ENCODE results near the gene CACFD1.
A peak's percentile ranks its signal among the peaks of the same experiment; 100 is the strongest.

CACFD1 gene

DNA sequence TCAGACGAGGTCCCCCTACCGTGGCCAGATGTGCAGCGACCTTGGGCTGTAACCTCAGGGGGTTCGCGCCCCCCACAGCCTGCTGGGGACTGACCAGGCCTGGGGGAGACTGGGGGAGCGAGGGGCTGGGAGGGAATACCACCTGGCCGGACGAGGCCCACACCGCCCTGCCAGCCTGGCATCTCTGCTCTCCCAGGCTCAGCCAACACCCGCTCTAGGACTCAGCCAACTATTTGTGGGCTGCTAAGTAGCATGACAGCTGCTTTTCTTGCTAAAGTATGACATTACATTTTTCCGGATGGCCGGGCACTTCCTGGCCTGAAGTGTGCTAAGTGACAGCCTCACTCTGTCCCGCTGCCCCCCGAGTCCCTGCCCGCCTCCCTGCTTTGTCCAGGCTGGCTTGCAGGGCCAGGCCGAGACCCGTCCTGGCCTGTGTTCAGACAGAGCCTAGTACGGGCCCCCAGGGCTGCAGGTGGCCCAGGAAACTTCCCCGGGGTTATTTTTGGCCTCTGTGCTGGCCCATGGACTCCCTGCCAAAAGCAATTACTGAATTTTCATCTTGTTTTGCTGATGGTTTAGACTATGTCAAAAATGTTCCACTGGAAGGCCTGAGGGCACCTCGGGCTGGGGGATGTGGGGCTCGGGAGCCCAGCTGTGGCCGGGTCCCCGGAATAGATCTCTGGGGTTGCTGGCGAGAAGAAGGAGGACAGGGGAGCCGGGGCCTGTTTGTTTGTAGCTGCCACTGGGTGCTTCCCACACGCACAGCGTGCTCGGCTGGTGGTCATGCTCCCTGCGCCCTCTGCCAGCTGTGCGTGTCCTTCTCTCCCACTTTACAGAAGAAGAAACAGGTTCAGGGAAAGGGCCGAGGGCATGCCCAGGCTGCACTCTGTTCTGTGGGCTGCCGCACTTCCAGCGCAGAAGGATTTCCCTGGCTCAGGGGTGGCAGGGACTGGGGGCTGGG is 32.6 kb downstream of the CACFD1 start:
- H3K23ac ChIP-seq (ENCODE audit: low read length): no peak overlapping the region
- H4K8ac ChIP-seq (ENCODE audit: low read depth, low read length): no peak overlapping the region
- no peak for DNase-seq
- H3K18ac ChIP-seq (ENCODE audit: low read length): no peak overlapping the region
- H3K27me3 ChIP-seq (ENCODE audit: insufficient read depth, low read length): no peaks in the 10 kb centered on the region
- no peak overlapping the region for H2AK5ac ChIP-seq (ENCODE audit: low read length)
- H2AFZ ChIP-seq (ENCODE audit: insufficient read depth, low read length, poor library complexity): no peak overlapping the region
- no peak overlapping the region for H2BK120ac ChIP-seq (ENCODE audit: insufficient read depth, low read length, poor library complexity)
- peak overlapping the region; percentile 15 for H4K91ac ChIP-seq (ENCODE audit: low read depth, low read length)
- H3K4me2 ChIP-seq (ENCODE audit: low read length): no peak overlapping the region
- no peaks in the 10 kb centered on the region for H3K79me2 ChIP-seq (ENCODE audit: control insufficient read depth, insufficient read depth, low read length, poor library complexity)
- no peak overlapping the region for H2BK5ac ChIP-seq (ENCODE audit: low read depth, low read length, poor library complexity)
- peak overlapping the region; percentile 19 for H2BK12ac ChIP-seq (ENCODE audit: low read length)
- no peak overlapping the region for H3K4me3 ChIP-seq (ENCODE audit: low read depth, low read length)
- peaks cover 9% of the 10 kb centered on the region for H3K9me3 ChIP-seq (ENCODE audit: insufficient read depth, low read depth, low read length)
- no peak overlapping the region for H4K12ac ChIP-seq (ENCODE audit: low read depth, low read length)
- H3K9ac ChIP-seq (ENCODE audit: low read length): no peak overlapping the region
- H3K27ac ChIP-seq (ENCODE audit: low read depth, low read length): no peak overlapping the region
- no peaks in the 10 kb centered on the region for H3K79me1 ChIP-seq (ENCODE audit: low read length)
- no CpG with 5 or more reads among the region's 33 CpGs for whole genome bisulfite sequencing (ENCODE audit: extremely low coverage, insufficient coverage, insufficient read length)
- H3K4ac ChIP-seq (ENCODE audit: low read depth, low read length): no peak overlapping the region
- no peaks in the 10 kb centered on the region for H3K36me3 ChIP-seq (ENCODE audit: control insufficient read depth in 1 of 2, insufficient read depth in 2 of 2, low read length in 2 of 2)
- peaks cover 0 to 3% of the 10 kb centered on the region in 2 experiments for H3K4me1 ChIP-seq (ENCODE audit: control insufficient read depth in 1 of 2, insufficient read depth in 2 of 2, low read length in 2 of 2)
- H3K14ac ChIP-seq (ENCODE audit: low read length): no peak overlapping the region

DNA sequence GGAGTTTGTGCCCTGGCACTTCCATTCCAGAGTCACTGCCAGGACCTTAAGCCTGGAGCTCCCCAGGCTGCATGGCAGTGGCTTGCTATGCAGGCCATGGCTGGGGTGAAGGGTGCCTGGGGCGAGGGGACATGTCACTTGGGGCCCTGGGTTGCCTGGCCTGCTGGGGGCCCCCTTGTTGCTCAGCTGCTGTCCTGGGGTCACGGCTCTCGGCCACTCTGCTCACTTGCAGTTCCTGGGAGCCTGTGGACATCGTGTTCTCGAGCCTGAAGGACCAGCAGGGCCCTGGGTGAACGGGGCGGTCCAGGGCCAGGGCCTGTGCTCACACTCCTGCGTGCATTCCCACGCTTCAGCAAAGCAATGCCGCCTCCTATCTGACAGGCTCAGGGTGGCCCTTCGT is 33.6 kb downstream of the CACFD1 start:
- H3K36me3 ChIP-seq (ENCODE audit: control insufficient read depth in 1 of 2, insufficient read depth in 2 of 2, low read length in 2 of 2): no peaks in the 10 kb centered on the region
- peak overlapping the region; percentile 11 for H4K91ac ChIP-seq (ENCODE audit: low read depth, low read length)

DNA sequence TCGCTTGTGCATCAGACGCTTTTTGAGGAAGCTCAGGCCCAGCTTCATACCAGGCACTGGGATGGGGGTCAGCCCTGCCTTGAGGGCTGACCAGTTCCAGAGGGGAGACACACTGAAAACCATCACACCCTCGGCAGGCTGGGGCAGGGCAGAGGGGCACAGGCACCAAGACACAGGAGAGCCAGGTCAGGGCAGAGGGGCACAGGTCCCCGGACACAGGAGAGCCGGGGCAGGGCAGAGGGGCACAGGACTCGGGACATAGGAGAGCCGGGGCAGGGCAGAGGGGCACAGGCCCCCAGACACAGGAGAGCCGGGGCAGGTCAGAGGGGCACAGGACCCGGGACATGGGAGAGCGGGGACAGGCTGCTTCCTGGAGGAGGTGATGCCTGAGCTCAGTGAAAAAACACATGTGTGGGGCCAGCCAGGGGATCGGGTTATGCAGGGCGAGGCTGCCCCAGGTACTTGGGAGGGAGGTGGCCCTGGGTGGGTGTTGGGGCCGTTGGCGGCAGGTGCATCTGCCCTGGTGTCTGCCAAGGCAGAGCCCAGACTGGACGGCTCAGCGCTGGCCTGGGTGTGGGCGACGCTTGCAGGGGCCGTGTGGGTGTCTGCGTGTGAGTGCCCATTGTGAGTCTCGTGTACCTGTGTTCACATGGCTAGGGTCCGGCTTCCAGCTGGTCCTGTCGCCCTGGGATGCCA is 34.2 kb downstream of the CACFD1 start:
- peaks cover 15% of the 10 kb centered on the region for H3K9me3 ChIP-seq (ENCODE audit: insufficient read depth, low read depth, low read length)
- H3K18ac ChIP-seq (ENCODE audit: low read length): no peak overlapping the region
- peak overlapping the region; percentile 29 for H2AK5ac ChIP-seq (ENCODE audit: low read length)
- no peak overlapping the region for H3K4ac ChIP-seq (ENCODE audit: low read depth, low read length)
- no peak overlapping the region for H2BK120ac ChIP-seq (ENCODE audit: insufficient read depth, low read length, poor library complexity)
- H4K12ac ChIP-seq (ENCODE audit: low read depth, low read length): no peak overlapping the region
- H2AFZ ChIP-seq (ENCODE audit: insufficient read depth, low read length, poor library complexity): no peak overlapping the region
- H4K91ac ChIP-seq (ENCODE audit: low read depth, low read length): peak overlapping the region; percentile 56
- no peak for DNase-seq
- no peaks in the 10 kb centered on the region for H3K27me3 ChIP-seq (ENCODE audit: insufficient read depth, low read length)
- no peaks in the 10 kb centered on the region for H3K36me3 ChIP-seq (ENCODE audit: control insufficient read depth in 1 of 2, insufficient read depth in 2 of 2, low read length in 2 of 2)
- no peaks in the 10 kb centered on the region for H3K79me2 ChIP-seq (ENCODE audit: control insufficient read depth, insufficient read depth, low read length, poor library complexity)
- H4K8ac ChIP-seq (ENCODE audit: low read depth, low read length): no peak overlapping the region
- H3K23ac ChIP-seq (ENCODE audit: low read length): no peak overlapping the region
- no peaks in the 10 kb centered on the region for H3K79me1 ChIP-seq (ENCODE audit: low read length)
- H2BK5ac ChIP-seq (ENCODE audit: low read depth, low read length, poor library complexity): no peak overlapping the region
- H3K4me2 ChIP-seq (ENCODE audit: low read length): no peak overlapping the region
- H3K27ac ChIP-seq (ENCODE audit: low read depth, low read length): no peak overlapping the region
- H3K9ac ChIP-seq (ENCODE audit: low read length): no peak overlapping the region
- peaks cover 0 to 3% of the 10 kb centered on the region in 2 experiments for H3K4me1 ChIP-seq (ENCODE audit: control insufficient read depth in 1 of 2, insufficient read depth in 2 of 2, low read length in 2 of 2)
- H3K14ac ChIP-seq (ENCODE audit: low read length): no peak overlapping the region
- H3K4me3 ChIP-seq (ENCODE audit: low read depth, low read length): no peak overlapping the region
- no peak overlapping the region for H2BK12ac ChIP-seq (ENCODE audit: low read length)
- WGBS (ENCODE audit: extremely low coverage, insufficient coverage, insufficient read length): no CpG with 5 or more reads among the region's 23 CpGs

More for the DNA sequence above, 33.6 kb downstream of the CACFD1 start:
- DNase-seq: no peak
- Histone ChIP-seq H2AK5ac (ENCODE audit: low read length) (no peak overlapping the region), H2BK5ac (ENCODE audit: low read depth, low read length, poor library complexity) (no peak overlapping the region), H4K8ac (ENCODE audit: low read depth, low read length) (no peak overlapping the region), H3K79me2 (ENCODE audit: control insufficient read depth, insufficient read depth, low read length, poor library complexity) (no peaks in the 10 kb centered on the region), H3K23ac (ENCODE audit: low read length) (no peak overlapping the region), H3K4me1 (ENCODE audit: control insufficient read depth in 1 of 2, insufficient read depth in 2 of 2, low read length in 2 of 2) (peaks cover 0 to 3% of the 10 kb centered on the region in 2 experiments), H3K14ac (ENCODE audit: low read length) (no peak overlapping the region), H2BK12ac (ENCODE audit: low read length) (no peak overlapping the region), H3K27me3 (ENCODE audit: insufficient read depth, low read length) (no peaks in the 10 kb centered on the region), H3K79me1 (ENCODE audit: low read length) (no peaks in the 10 kb centered on the region), H3K4ac (ENCODE audit: low read depth, low read length) (no peak overlapping the region), H2AFZ (ENCODE audit: insufficient read depth, low read length, poor library complexity) (no peak overlapping the region), H4K12ac (ENCODE audit: low read depth, low read length) (no peak overlapping the region), H3K4me2 (ENCODE audit: low read length) (no peak overlapping the region), H2BK120ac (ENCODE audit: insufficient read depth, low read length, poor library complexity) (no peak overlapping the region), H3K9ac (ENCODE audit: low read length) (no peak overlapping the region), H3K9me3 (ENCODE audit: insufficient read depth, low read depth, low read length) (peaks cover 12% of the 10 kb centered on the region), H3K27ac (ENCODE audit: low read depth, low read length) (no peak overlapping the region), H3K18ac (ENCODE audit: low read length) (no peak overlapping the region), H3K4me3 (ENCODE audit: low read depth, low read length) (no peak overlapping the region)
- WGBS (ENCODE audit: extremely low coverage, insufficient coverage, insufficient read length): no CpG with 5 or more reads among the region's 11 CpGs

DNA sequence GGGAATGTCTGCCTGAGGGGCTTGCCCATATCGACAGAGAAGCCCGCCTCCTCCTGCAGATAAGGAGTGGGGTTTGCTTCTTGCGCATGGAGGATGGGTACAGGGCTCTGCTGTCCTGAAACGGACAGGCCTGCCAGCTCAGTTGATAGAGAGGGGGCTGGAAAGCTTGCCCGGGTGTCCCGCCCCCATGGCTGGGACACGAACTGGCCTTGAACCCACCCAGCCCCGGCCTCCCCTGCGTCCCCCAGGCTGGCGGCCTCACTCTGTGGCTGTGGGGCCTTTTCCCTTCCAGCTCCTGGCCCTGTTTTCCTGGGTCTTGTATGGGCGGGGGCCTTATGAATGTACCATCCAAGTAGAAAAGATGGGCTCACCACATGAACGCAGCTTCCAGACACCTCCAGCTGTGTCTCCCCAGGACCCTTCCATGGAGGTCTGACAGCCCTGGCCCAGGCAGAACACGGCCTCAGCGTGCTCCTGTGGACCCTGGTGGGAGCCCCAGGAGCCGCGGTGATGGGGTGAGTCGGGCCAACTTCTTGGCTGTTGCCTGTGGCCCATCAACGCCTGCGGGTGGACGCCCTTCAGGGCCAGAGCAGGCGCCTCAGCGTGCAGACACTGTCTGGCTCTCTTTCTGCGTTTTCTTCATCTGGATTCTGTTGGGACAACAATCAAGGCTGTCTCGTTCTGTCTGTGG is 35.0 kb downstream of the CACFD1 start:
- Histone ChIP-seq H3K36me3 (ENCODE audit: control insufficient read depth in 1 of 2, insufficient read depth in 2 of 2, low read length in 2 of 2) (no peaks in the 10 kb centered on the region), H3K18ac (ENCODE audit: low read length) (no peak overlapping the region), H4K91ac (ENCODE audit: low read depth, low read length) (peak overlapping the region; percentile 56), H3K79me2 (ENCODE audit: control insufficient read depth, insufficient read depth, low read length, poor library complexity) (no peaks in the 10 kb centered on the region), H3K23ac (ENCODE audit: low read length) (no peak overlapping the region), H2BK120ac (ENCODE audit: insufficient read depth, low read length, poor library complexity) (no peak overlapping the region), H3K9ac (ENCODE audit: low read length) (no peak overlapping the region), H3K79me1 (ENCODE audit: low read length) (no peaks in the 10 kb centered on the region), H2AK5ac (ENCODE audit: low read length) (no peak overlapping the region), H3K27ac (ENCODE audit: low read depth, low read length) (no peak overlapping the region), H2BK5ac (ENCODE audit: low read depth, low read length, poor library complexity) (no peak overlapping the region), H3K4ac (ENCODE audit: low read depth, low read length) (no peak overlapping the region), H2BK12ac (ENCODE audit: low read length) (no peak overlapping the region), H4K12ac (ENCODE audit: low read depth, low read length) (no peak overlapping the region), H3K4me2 (ENCODE audit: low read length) (no peak overlapping the region), H3K9me3 (ENCODE audit: insufficient read depth, low read depth, low read length) (peaks cover 15% of the 10 kb centered on the region), H3K4me1 (ENCODE audit: control insufficient read depth in 1 of 2, insufficient read depth in 2 of 2, low read length in 2 of 2) (peaks cover under 1 to 10% of the 10 kb centered on the region in 2 experiments), H2AFZ (ENCODE audit: insufficient read depth, low read length, poor library complexity) (no peak overlapping the region), H3K27me3 (ENCODE audit: insufficient read depth, low read length) (no peaks in the 10 kb centered on the region), H3K4me3 (ENCODE audit: low read depth, low read length) (no peak overlapping the region), H3K14ac (ENCODE audit: low read length) (no peak overlapping the region), H4K8ac (ENCODE audit: low read depth, low read length) (no peak overlapping the region)
- no CpG with 5 or more reads among the region's 24 CpGs for WGBS (ENCODE audit: extremely low coverage, insufficient coverage, insufficient read length)
- DNase-seq: no peak
